IMR-90 (cell line): ENCODE data around the gene CABYR. TPM values are rescaled to one million over a fixed set of nuclear protein-coding genes. Genes with fewer than 3 reads are reported as not detected.

Experiments used
- ATAC-seq: fragments of 200-7000 bp; cut with Tn5 transposase; 2 replicates; pipeline ENCODE4 v1.9.1; 2020; ENCODE audit warnings: low read depth, mild to moderate bottlenecking, moderate library complexity
- BruUV-seq: library from RNA; stranded (reverse); fragments of 400-500 nt; replicated peaks from 2 replicates; lab custom pipeline; 2021; lab: Mats Ljungman, UMichigan
- CTCF ChIA-PET: fragments of 300-600 bp; formaldehyde crosslinking; extraction: SDS; loops from one replicate; lab custom pipeline; 2021; ENCODE audit warnings: antibody characterized with exemption; lab: Yijun Ruan, JAX
- POLR2A ChIA-PET: fragments of 300-600 bp; sonication (Branson Sonifier 250); formaldehyde crosslinking; loops from one replicate; lab custom pipeline; 2022; ENCODE audit warnings: antibody characterized with exemption; ENCODE audit not compliant: unreplicated experiment; lab: Charles Lee
- DNase-seq: peaks from one replicate; pipeline ENCODE4 v3.0.0; 2013
- H2AFZ ChIP-seq: replicated peaks from 2 replicates; pipeline ENCODE3; 2013; ENCODE audit warnings: low read length, mild to moderate bottlenecking; ENCODE audit not compliant: poor library complexity
- H2AK5ac ChIP-seq: 2 replicates; pipeline ENCODE4 v1.6.1; 2013; ENCODE audit warnings: low read depth, low read length, inconsistent platforms
- H2AK9ac ChIP-seq: replicated peaks from 2 replicates; pipeline ENCODE3; 2013; ENCODE audit warnings: mild to moderate bottlenecking, low read depth, low read length, moderate library complexity; ENCODE audit not compliant: poor library complexity
- H2BK120ac ChIP-seq: 2 replicates; pipeline ENCODE4 v1.6.1; 2013; ENCODE audit warnings: low read depth, low read length, inconsistent platforms
- H2BK15ac ChIP-seq: 3 replicates; pipeline ENCODE4 v1.6.1; 2013; ENCODE audit warnings: low read depth, low read length, inconsistent platforms
- H2BK20ac ChIP-seq: 2 replicates; pipeline ENCODE4 v1.6.1; 2013; ENCODE audit warnings: low read depth, mild to moderate bottlenecking, inconsistent platforms, low read length, moderate library complexity
- H2BK5ac ChIP-seq: 2 replicates; pipeline ENCODE4 v1.6.1; 2013; ENCODE audit warnings: mild to moderate bottlenecking, low read depth, low read length, inconsistent platforms; ENCODE audit not compliant: poor library complexity, severe bottlenecking
- H3K14ac ChIP-seq: replicated peaks from 2 replicates; pipeline ENCODE4 v1.6.1; 2013; ENCODE audit warnings: low read depth, low read length, inconsistent platforms
- H3K18ac ChIP-seq: 2 replicates; pipeline ENCODE4 v1.6.1; 2013; ENCODE audit warnings: low read depth, low read length, control low read depth
- H3K23ac ChIP-seq: 2 replicates; pipeline ENCODE4 v1.6.1; 2013; ENCODE audit warnings: low read depth, low read length, inconsistent platforms
- H3K27ac ChIP-seq: 2 replicates; pipeline ENCODE4 v1.5.1; 2013; ENCODE audit warnings: mild to moderate bottlenecking, control low read depth, low read length; ENCODE audit not compliant: insufficient read depth
- H3K27me3 ChIP-seq: 2 replicates; pipeline ENCODE4 v1.6.1; 2013; ENCODE audit warnings: low read length; ENCODE audit not compliant: control insufficient read depth, insufficient read depth
- H3K36me3 ChIP-seq: 2 replicates; pipeline ENCODE4 v1.6.1; 2013; ENCODE audit warnings: low read length, mixed read lengths; ENCODE audit not compliant: control insufficient read depth, insufficient read depth
- H3K4ac ChIP-seq: 2 replicates; pipeline ENCODE4 v1.6.1; 2013; ENCODE audit warnings: low read depth, low read length, inconsistent platforms
- H3K4me1 ChIP-seq: 2 replicates; pipeline ENCODE4 v1.6.1; 2013; ENCODE audit warnings: low read length, mixed read lengths; ENCODE audit not compliant: control insufficient read depth, insufficient read depth
- H3K4me2 ChIP-seq: 2 replicates; pipeline ENCODE4 v1.6.1; 2013; ENCODE audit warnings: low read depth, mild to moderate bottlenecking, control low read depth, low read length, moderate library complexity
- H3K4me3 ChIP-seq: 2 replicates; pipeline ENCODE4 v1.5.1; 2013; ENCODE audit warnings: low read depth, mild to moderate bottlenecking, control low read depth, low read length, moderate library complexity; ENCODE audit not compliant: insufficient read depth
- H3K56ac ChIP-seq: 2 replicates; pipeline ENCODE4 v1.6.1; 2013; ENCODE audit warnings: low read length, inconsistent platforms; ENCODE audit not compliant: insufficient read depth; ENCODE audit errors: extremely low read depth
- H3K79me1 ChIP-seq, 2 experiments: 2 replicates each; pipeline ENCODE4 v1.6.1; 2013; ENCODE audit warnings: low read length in 2 of 2, inconsistent platforms in 1 of 2, low read depth in 1 of 2
- H3K9ac ChIP-seq: 2 replicates; pipeline ENCODE4 v1.6.1; 2013; ENCODE audit warnings: low read depth, low read length, control low read depth
- H3K9me1 ChIP-seq: 2 replicates; pipeline ENCODE4 v1.6.1; 2013; ENCODE audit warnings: low read length, inconsistent platforms; ENCODE audit not compliant: insufficient read depth
- H3K9me3 ChIP-seq: 2 replicates; pipeline ENCODE4 v1.6.1; 2013; ENCODE audit warnings: low read length; ENCODE audit not compliant: control insufficient read depth, insufficient read depth
- H4K20me1 ChIP-seq: 2 replicates; pipeline ENCODE4 v1.6.1; 2013; ENCODE audit warnings: low read length, inconsistent platforms; ENCODE audit not compliant: insufficient read depth
- H4K5ac ChIP-seq: 2 replicates; pipeline ENCODE4 v1.6.1; 2013; ENCODE audit warnings: mild to moderate bottlenecking, low read depth, low read length, control low read depth
- H4K8ac ChIP-seq, 2 experiments: 2 replicates each; pipeline ENCODE4 v1.6.1; 2013; ENCODE audit warnings: low read depth in 2 of 2, low read length in 2 of 2, control low read depth in 1 of 2, inconsistent platforms in 1 of 2
- H4K91ac ChIP-seq: 2 replicates; pipeline ENCODE4 v1.6.1; 2013; ENCODE audit warnings: low read depth, low read length, inconsistent platforms; ENCODE audit not compliant: insufficient read depth
- BHLHE40 ChIP-seq: fragments of 150-350 bp; IDR thresholded peaks from 2 replicates; pipeline ENCODE4 v1.6.1; 2016; ENCODE audit warnings: mild to moderate bottlenecking, low read depth, low read length
- CEBPB ChIP-seq: IDR thresholded peaks from 2 replicates; pipeline ENCODE4 v1.6.1; 2012; ENCODE audit warnings: low read depth, low read length, improper control_type of control experiment
- CHD1 ChIP-seq: IDR thresholded peaks from 2 replicates; pipeline ENCODE4 v1.6.1; 2012; ENCODE audit warnings: low read depth, low read length, improper control_type of control experiment
- FOS ChIP-seq: fragments of 150-350 bp; IDR thresholded peaks from 2 replicates; pipeline ENCODE4 v1.6.1; 2016; ENCODE audit warnings: low read depth, low read length
- MAFK ChIP-seq: IDR thresholded peaks from 2 replicates; pipeline ENCODE4 v1.6.1; 2012; ENCODE audit warnings: low read depth, low read length, improper control_type of control experiment
- MAZ ChIP-seq: IDR thresholded peaks from 2 replicates; pipeline ENCODE4 v1.6.1; 2012; ENCODE audit warnings: low read depth, mild to moderate bottlenecking, low read length, improper control_type of control experiment, moderate library complexity, borderline replicate concordance
- MXI1 ChIP-seq: IDR thresholded peaks from 2 replicates; pipeline ENCODE4 v1.6.1; 2012; ENCODE audit warnings: low read depth, mild to moderate bottlenecking, low read length, moderate library complexity, borderline replicate concordance
- NFE2L2 ChIP-seq: fragments of 150-350 bp; IDR thresholded peaks from 2 replicates; pipeline ENCODE4 v1.6.1; 2016; ENCODE audit warnings: low read depth, mild to moderate bottlenecking, low read length
- POLR2A ChIP-seq: IDR thresholded peaks from 2 replicates; pipeline ENCODE4 v1.6.1; 2012; ENCODE audit warnings: mild to moderate bottlenecking, low read depth, low read length
- RAD21 ChIP-seq: IDR thresholded peaks from 2 replicates; pipeline ENCODE4 v1.6.1; 2012; ENCODE audit warnings: low read length, improper control_type of control experiment
- RCOR1 ChIP-seq: IDR thresholded peaks from 2 replicates; pipeline ENCODE4 v1.6.1; 2012; ENCODE audit warnings: mild to moderate bottlenecking, low read length, improper control_type of control experiment; ENCODE audit not compliant: insufficient replicate concordance
- RFX5 ChIP-seq: IDR thresholded peaks from 2 replicates; pipeline ENCODE4 v1.8.0; 2012; ENCODE audit warnings: low read depth, mild to moderate bottlenecking, low read length, moderate library complexity
- SMC3 ChIP-seq: fragments of 150-350 bp; IDR thresholded peaks from 2 replicates; pipeline ENCODE4 v1.6.1; 2016; ENCODE audit warnings: low read depth, mild to moderate bottlenecking, antibody characterized with exemption, low read length, moderate library complexity
- WGBS, 2 experiments: methylation state at CpG; one replicate each; pipeline versions ENCODE4 v1.1.5 to v1.1.7; 2013; ENCODE audit warnings: missing lambda C conversion rate in 2 of 2; ENCODE audit not compliant: insufficient read length in 1 of 2; ENCODE audit errors: extremely low coverage in 2 of 2; 5-methylcytosine and 5-hydroxymethylcytosine counted together
- dilution Hi-C: fragments of 300-500 bp; cut with HindIII; formaldehyde crosslinking; loops from one replicate; pipeline ENCODE4 v1.14.3; 2018; ENCODE audit warnings: low sequenced_read_pairs; ENCODE audit not compliant: unreplicated experiment
- in situ Hi-C: fragments of 300-500 bp; cut with MboI; formaldehyde crosslinking; loops from 3 replicates; pipeline ENCODE4 v1.14.3; 2019; ENCODE audit warnings: low sequenced_read_pairs, inconsistent platforms, mixed read lengths
- intact Hi-C: fragments of 100-400 bp; cut with micrococcal nuclease; formaldehyde crosslinking; loops from 2 replicates; pipeline ENCODE4 v1.10.0; 2022
- polyA plus RNA-seq, 3 experiments: library from polyadenylated mRNA; depleted of rRNA; stranded (reverse); fragments of >200 nt; gene quantifications; 2 replicates each; pipeline ENCODE4 v1.2.3, GENCODE V29; 2012; ENCODE audit warnings: low replicate concordance in 1 of 3
- total RNA-seq: library from RNA; depleted of rRNA; stranded (reverse); fragments of >200 nt; gene quantifications from 2 replicates; pipeline ENCODE4 v1.2.3, GENCODE V29; 2012
- TF ChIP-seq, protein P1 (sequence below): fragments of 150-350 bp; IDR thresholded peaks from 2 replicates; pipeline ENCODE4 v1.6.1; 2016; ENCODE audit warnings: low read depth, mild to moderate bottlenecking, low read length, moderate library complexity, borderline replicate concordance
- TF ChIP-seq, protein P2 (sequence below): fragments of 150-350 bp; IDR thresholded peaks from 2 replicates; pipeline ENCODE4 v1.6.1; 2017; ENCODE audit warnings: mild to moderate bottlenecking, antibody characterized with exemption, low read length, low read depth
- TF ChIP-seq, protein P3 (sequence below): conservative IDR thresholded peaks from 2 replicates; pipeline ENCODE4 v1.5.1; 2012; ENCODE audit warnings: mild to moderate bottlenecking, low read depth, low read length, improper control_type of control experiment

The CABYR gene
- total and polyA plus RNA-seq, 2 of the 4 experiments (the other 2 are of a cell fraction) = 4.1 to 6.2 TPM

DNA sequence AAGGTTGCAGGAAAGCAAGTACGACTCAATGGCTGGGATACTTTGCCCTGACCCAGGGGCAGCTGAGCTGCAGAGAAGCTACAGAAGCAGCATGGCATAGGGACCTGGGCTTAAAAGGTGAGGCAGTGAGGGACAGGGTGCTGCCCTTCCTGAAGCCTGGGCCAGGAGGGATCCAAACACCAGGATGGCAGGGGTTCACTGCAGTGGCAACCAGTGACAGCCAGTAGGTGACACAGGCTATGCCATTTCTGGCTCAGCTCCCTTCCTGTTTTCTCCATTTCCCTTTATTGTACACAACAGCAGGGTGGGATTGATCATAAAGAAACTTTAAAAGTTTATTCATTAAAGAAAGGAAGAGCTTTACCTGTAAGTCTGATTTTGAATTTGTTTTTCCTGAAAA lies 48.8 kb downstream of the CABYR start:
- Histone ChIP-seq H3K14ac (no peak overlapping the region), H3K4me1 (peaks cover 6% of the 10 kb centered on the region), H2AK9ac (no peak overlapping the region), H3K56ac (no peak overlapping the region), H4K8ac (no peak overlapping the region), H2BK120ac (no peak overlapping the region), H4K20me1 (no peaks in the 10 kb centered on the region), H2AK5ac (no peak overlapping the region), H3K4me3 (no peak overlapping the region), H2BK5ac (no peak overlapping the region), H3K27me3 (no peaks in the 10 kb centered on the region), H2AFZ (no peak overlapping the region), H3K4me2 (no peak overlapping the region), H3K23ac (no peak overlapping the region), H3K9ac (no peak overlapping the region), H3K36me3 (no peaks in the 10 kb centered on the region), H4K91ac (no peak overlapping the region), H3K9me1 (peaks cover 3% of the 10 kb centered on the region; the same call in 1 of the 2 replicates), H2BK20ac (no peak overlapping the region), H2BK15ac (no peak overlapping the region), H3K9me3 (no peaks in the 10 kb centered on the region), H3K4ac (no peak overlapping the region), H3K79me1 (0 out of 4 replicates have a peak, but pooled peaks cover 0 to 11% of the 10 kb centered on the region in 2 experiments), H4K5ac (no peak overlapping the region), H3K18ac (no peak overlapping the region), H3K27ac (no peak overlapping the region)
- ATAC-seq (no peak), DNase-seq (no peak)
- intact Hi-C loops (no loop called here), dilution Hi-C loops (no loop called here), in situ Hi-C loops (no loop called here)
- WGBS, 2 experiments = 80% methylated on average over 1 of the region's 1 CpG; no CpG with 5 or more reads in 1 of the 2 experiments
- POLR2A ChIA-PET = no interaction called here
- no TSS peak for BruUV-seq
- TF ChIP-seq FOS (no peak), MAZ (no peak), RFX5 (no peak), CEBPB (no peak), SMC3 (no peak), RCOR1 (no peak), RAD21 (no peak), CHD1 (no peak), MXI1 (no peak), POLR2A (no peak), NFE2L2 (no peak), BHLHE40 (no peak), MAFK (no peak)
- TF ChIP-seq, protein P1, sequence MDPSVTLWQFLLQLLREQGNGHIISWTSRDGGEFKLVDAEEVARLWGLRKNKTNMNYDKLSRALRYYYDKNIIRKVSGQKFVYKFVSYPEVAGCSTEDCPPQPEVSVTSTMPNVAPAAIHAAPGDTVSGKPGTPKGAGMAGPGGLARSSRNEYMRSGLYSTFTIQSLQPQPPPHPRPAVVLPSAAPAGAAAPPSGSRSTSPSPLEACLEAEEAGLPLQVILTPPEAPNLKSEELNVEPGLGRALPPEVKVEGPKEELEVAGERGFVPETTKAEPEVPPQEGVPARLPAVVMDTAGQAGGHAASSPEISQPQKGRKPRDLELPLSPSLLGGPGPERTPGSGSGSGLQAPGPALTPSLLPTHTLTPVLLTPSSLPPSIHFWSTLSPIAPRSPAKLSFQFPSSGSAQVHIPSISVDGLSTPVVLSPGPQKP = no peak
- TF ChIP-seq, protein P2, sequence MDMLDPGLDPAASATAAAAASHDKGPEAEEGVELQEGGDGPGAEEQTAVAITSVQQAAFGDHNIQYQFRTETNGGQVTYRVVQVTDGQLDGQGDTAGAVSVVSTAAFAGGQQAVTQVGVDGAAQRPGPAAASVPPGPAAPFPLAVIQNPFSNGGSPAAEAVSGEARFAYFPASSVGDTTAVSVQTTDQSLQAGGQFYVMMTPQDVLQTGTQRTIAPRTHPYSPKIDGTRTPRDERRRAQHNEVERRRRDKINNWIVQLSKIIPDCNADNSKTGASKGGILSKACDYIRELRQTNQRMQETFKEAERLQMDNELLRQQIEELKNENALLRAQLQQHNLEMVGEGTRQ = no peak
- TF ChIP-seq, protein P3, sequence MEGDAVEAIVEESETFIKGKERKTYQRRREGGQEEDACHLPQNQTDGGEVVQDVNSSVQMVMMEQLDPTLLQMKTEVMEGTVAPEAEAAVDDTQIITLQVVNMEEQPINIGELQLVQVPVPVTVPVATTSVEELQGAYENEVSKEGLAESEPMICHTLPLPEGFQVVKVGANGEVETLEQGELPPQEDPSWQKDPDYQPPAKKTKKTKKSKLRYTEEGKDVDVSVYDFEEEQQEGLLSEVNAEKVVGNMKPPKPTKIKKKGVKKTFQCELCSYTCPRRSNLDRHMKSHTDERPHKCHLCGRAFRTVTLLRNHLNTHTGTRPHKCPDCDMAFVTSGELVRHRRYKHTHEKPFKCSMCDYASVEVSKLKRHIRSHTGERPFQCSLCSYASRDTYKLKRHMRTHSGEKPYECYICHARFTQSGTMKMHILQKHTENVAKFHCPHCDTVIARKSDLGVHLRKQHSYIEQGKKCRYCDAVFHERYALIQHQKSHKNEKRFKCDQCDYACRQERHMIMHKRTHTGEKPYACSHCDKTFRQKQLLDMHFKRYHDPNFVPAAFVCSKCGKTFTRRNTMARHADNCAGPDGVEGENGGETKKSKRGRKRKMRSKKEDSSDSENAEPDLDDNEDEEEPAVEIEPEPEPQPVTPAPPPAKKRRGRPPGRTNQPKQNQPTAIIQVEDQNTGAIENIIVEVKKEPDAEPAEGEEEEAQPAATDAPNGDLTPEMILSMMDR = no peak
- CTCF ChIA-PET = interaction anchor here (1.4 kb wide), 1 partner anchor 11 kb away, joined by 8 read pairs; no protein-coding TSS in a partner anchor
